ENCODE measurements around the gene PCSK2.

- TF ChIP-seq, protein P1, sequence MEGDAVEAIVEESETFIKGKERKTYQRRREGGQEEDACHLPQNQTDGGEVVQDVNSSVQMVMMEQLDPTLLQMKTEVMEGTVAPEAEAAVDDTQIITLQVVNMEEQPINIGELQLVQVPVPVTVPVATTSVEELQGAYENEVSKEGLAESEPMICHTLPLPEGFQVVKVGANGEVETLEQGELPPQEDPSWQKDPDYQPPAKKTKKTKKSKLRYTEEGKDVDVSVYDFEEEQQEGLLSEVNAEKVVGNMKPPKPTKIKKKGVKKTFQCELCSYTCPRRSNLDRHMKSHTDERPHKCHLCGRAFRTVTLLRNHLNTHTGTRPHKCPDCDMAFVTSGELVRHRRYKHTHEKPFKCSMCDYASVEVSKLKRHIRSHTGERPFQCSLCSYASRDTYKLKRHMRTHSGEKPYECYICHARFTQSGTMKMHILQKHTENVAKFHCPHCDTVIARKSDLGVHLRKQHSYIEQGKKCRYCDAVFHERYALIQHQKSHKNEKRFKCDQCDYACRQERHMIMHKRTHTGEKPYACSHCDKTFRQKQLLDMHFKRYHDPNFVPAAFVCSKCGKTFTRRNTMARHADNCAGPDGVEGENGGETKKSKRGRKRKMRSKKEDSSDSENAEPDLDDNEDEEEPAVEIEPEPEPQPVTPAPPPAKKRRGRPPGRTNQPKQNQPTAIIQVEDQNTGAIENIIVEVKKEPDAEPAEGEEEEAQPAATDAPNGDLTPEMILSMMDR (IDR thresholded peaks at IDR 0.05; ENCODE audit: poor library complexity), result no peak
- TF ChIP-seq EZH2phosphoT487 (IDR thresholded peaks at IDR 0.05; ENCODE audit: low read depth, severe bottlenecking, unreplicated experiment), result no peak
These were observed 297.7 kb downstream of the PCSK2 start for GRCh38 chr20:17524560-17524959.
